ENCODE results near the gene SAMD4B. TPM values are rescaled to one million over a fixed set of nuclear protein-coding genes. Genes with fewer than 3 reads are reported as not detected.
"Not testable (repeated sequence)": the region's sequence is repeated elsewhere in the genome, so short reads cannot be mapped to it uniquely, and the experiment has no call there.

The SAMD4B gene
- total RNA-seq, 2 donors from 2014 or later = 44.5 to 72.2 TPM

- DNase-seq (no peak), ATAC-seq (no peak)
- intact Hi-C loops (cut with DNase I) = loop anchor here (2.0 to 10.0 kb wide), 3 partner anchors 135 to 368 kb away; partner anchors contain the start of gene NCCRP1 (in 1 of the 2)
These were observed 12.3 kb upstream of the SAMD4B start for GRCh38 chr19:39329948-39330347.

- DNase-seq (no peak), ATAC-seq (no peak)
- intact Hi-C loops (cut with DNase I) = no loop called here
These were observed 9.9 kb upstream of the SAMD4B start for GRCh38 chr19:39332293-39332692.

GRCh38 chr19:39332738-39333137 is 9.5 kb upstream of the SAMD4B start:
- DNase-seq; ATAC-seq; intact Hi-C loops (cut with DNase I): not testable (repeated sequence)

GRCh38 chr19:39333507-39333906 is 8.7 kb upstream of the SAMD4B start:
- intact Hi-C loops (cut with DNase I) = no loop called here
- DNase-seq = no peak
- ATAC-seq = no peak

GRCh38 chr19:39334444-39334976 is 7.7 kb upstream of the SAMD4B start:
- intact Hi-C loops (cut with DNase I) = no loop called here
- DNase-seq = no peak
- ATAC-seq = no peak

GRCh38 chr19:39335168-39335548 is 7.1 kb upstream of the SAMD4B start:
- intact Hi-C loops (cut with DNase I) = no loop called here
- ATAC-seq (peak in 1 of 2 donors; percentile 17), DNase-seq (no peak)

- no peak for ATAC-seq
- DNase-seq = no peak
These were observed 5.7 kb upstream of the SAMD4B start for GRCh38 chr19:39336483-39336882.

GRCh38 chr19:39339674-39340073 is 2.5 kb upstream of the SAMD4B start:
- ATAC-seq (no peak), DNase-seq (no peak)
- intact Hi-C loops (cut with DNase I) = no loop called here

More at GRCh38 chr19:39336483-39336882, 5.7 kb upstream of the SAMD4B start:
- intact Hi-C loops (cut with DNase I) = no loop called here

- intact Hi-C loops (cut with DNase I); ATAC-seq; DNase-seq: not testable (repeated sequence)
These were observed 2.1 kb upstream of the SAMD4B start for GRCh38 chr19:39340156-39340555.

GRCh38 chr19:39341129-39341718 is 997 bp upstream of the SAMD4B start:
- peak; percentile 0 to 15 for ATAC-seq
- DNase-seq = peak; percentile 29
- intact Hi-C loops (cut with DNase I) = no loop called here

GRCh38 chr19:39342647-39343305 is 555 bp downstream of the SAMD4B start:
- ATAC-seq = no peak
- DNase-seq = peak; percentile 36
- intact Hi-C loops (cut with DNase I) = loop anchor here in 1 of 2 donors (1.0 kb wide), 1 partner anchor 48 kb away; no protein-coding TSS in a partner anchor

- intact Hi-C loops (cut with DNase I) = no loop called here
- DNase-seq (no peak), ATAC-seq (no peak)
These were observed 3.7 kb downstream of the SAMD4B start for GRCh38 chr19:39345956-39346355.

- ATAC-seq (peak; percentile 38), DNase-seq (no peak)
- intact Hi-C loops (cut with DNase I) = no loop called here
These were observed 5.3 kb downstream of the SAMD4B start for GRCh38 chr19:39347332-39348164.

- DNase-seq = no peak
- no peak for ATAC-seq
- intact Hi-C loops (cut with DNase I) = no loop called here
These were observed 7.1 kb downstream of the SAMD4B start for GRCh38 chr19:39349326-39349725.

- intact Hi-C loops (cut with DNase I) = no loop called here
These were observed 7.9 kb downstream of the SAMD4B start for GRCh38 chr19:39350156-39350555.

GRCh38 chr19:39351537-39352064 is 9.4 kb downstream of the SAMD4B start:
- ATAC-seq (peak; percentile 10 to 30), DNase-seq (no peak)
- intact Hi-C loops (cut with DNase I) = no loop called here

More at GRCh38 chr19:39350156-39350555, 7.9 kb downstream of the SAMD4B start:
- no peak for DNase-seq
- ATAC-seq = no peak

GRCh38 chr19:39352381-39353255 is 10.4 kb downstream of the SAMD4B start:
- DNase-seq (no peak), ATAC-seq (no peak)
- intact Hi-C loops (cut with DNase I) = no loop called here

- intact Hi-C loops (cut with DNase I) = no loop called here
- ATAC-seq = no peak
- DNase-seq = no peak
These were observed 13.0 kb downstream of the SAMD4B start for GRCh38 chr19:39355253-39355652.
